ENCODE data around the gene CALHM6.

- no peak for TF ChIP-seq CTCF (IDR thresholded peaks at IDR 0.05 in 8 of 11, conservative IDR thresholded peaks at IDR 0.05 in 3 of 11)
- no peak for TF ChIP-seq POLR2A (IDR thresholded peaks at IDR 0.05)
- no peak for TF ChIP-seq POLR2AphosphoS5 (IDR thresholded peaks at IDR 0.05)
Measured at GRCh38 chr6:116483616-116484015, 22.4 kb downstream of the CALHM6 start.

Measured in spleen (tissue), 7 donors.